Stimulated activated naive CD8-positive, alpha-beta T cell treated with anti-CD3 and anti-CD28 coated beads, Interleukin-15, Interleukin-2, amounts not matched to agents 100 U/mL and 50 U/mL, for 24 hours (primary cell): ENCODE measurements around the gene DST.

Experiments used
- ATAC-seq: fragments of 150-1000 bp; cut with Tn5 transposase; one replicate; pipeline ENCODE4 v1.10.0; 2021
- DNase-seq: peaks from one replicate; pipeline ENCODE4 v3.0.0; 2021

DST gene

GRCh38 chr6:56433119-56433518 lies 209.6 kb downstream of the DST start:
- no peak for ATAC-seq
- no peak for DNase-seq

DNA sequence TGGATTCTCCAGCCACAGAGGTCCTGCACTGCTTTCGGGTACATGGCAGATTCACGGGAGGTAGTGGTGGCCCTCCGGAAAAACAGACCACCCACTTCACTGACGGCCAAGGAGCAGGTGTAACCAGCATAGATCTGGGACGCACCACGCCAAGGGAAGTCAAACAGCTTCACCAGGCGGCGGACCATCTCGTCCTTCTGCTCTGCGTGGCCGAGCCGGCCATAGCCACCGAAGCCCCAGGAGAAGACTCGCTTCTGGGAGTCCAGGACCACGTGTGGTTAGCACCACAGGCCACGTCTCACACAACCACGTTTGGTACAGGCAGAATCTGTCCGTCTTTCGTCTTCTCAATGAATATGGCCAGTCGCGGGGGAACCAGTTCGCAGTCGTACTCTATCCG lies 210.5 kb downstream of the DST start:
- ATAC-seq (no peak), DNase-seq (no peak)

- DNase-seq (no peak), ATAC-seq (no peak)
Observed at GRCh38 chr6:56430629-56431600, 211.8 kb downstream of the DST start.

GRCh38 chr6:56424542-56425083 lies 218.1 kb downstream of the DST start:
- ATAC-seq (no peak), DNase-seq (no peak)

DNA sequence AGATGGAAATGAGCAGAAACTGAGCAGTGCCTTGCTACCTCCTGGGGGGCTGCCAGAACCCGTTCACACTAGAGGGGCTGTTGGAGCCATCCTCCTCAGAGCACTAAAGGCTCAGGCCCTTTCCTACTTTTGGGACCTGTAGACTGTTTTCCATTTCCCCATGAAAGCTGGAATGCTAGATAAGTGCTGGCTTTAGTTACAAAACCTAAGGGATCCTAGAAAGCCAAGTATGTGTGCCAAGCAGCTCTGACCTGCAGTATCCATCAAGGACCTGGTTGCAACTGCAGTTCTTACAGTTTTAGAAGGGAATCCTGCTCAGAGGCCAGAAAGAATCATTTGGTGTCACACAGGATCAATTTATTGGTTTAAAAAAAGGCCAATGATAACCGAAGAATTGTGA lies 218.6 kb downstream of the DST start:
- ATAC-seq (no peak), DNase-seq (no peak)

DNA sequence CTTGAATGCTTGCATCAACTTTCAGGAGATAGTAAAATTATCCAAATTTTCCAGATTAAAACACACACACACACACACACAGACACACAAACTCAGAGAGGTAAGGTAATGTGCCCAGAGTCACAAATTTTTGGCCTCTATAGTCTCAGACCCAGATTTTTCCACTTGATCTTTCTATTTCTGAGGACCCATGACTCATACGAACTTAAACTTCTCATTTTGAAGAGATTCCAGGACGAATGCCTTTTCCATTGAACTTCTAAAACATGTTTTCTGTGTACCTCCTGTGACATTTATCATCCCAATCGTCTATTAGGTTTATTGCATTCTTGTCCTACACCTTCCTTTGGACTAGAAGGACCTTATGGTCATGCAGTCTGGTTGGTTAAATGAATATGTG lies 222.4 kb downstream of the DST start:
- ATAC-seq = no peak
- no peak for DNase-seq

DNA sequence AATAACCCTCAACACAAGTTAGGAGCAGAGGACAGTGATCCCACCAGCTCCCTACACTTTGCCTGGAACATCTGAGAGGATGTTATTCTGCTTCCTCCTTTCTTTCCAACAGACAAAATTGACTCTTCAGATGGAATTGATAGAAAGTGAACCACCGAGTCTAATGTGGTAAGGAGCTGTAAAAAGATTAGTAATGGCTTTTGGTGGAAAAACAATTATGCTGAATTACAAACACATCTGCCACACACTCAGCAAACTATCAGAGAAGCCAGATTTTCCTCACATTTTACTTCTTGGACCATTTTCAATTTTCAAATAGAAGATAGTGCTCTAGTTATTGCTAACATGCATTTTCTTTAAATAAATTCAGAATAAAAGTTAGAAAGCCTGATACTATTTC lies 223.5 kb downstream of the DST start:
- ATAC-seq = no peak

DNA sequence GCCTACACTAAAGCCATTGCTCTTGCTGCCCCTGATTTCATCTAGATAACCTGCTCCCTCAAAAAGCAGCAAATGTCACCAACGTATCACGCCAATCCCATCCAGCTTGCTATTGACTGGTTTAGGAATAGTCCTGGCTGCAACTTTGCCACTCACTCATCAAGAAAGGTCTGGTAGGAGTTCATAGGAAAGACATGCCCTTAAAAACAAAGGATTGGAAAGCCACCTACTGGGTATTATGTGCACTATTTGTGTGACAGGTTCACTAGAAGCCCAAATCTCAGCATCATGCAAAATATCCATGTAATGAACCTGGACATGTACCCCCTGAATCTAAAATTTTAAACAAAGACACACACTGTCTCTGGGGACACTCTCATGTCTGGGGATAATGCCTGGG lies 224.9 kb downstream of the DST start:
- DNase-seq (no peak), ATAC-seq (no peak)

More for the DNA sequence above, 223.5 kb downstream of the DST start:
- no peak for DNase-seq

- no peak for ATAC-seq
- DNase-seq = no peak
Observed at GRCh38 chr6:56416247-56416646, 226.4 kb downstream of the DST start.

DNA sequence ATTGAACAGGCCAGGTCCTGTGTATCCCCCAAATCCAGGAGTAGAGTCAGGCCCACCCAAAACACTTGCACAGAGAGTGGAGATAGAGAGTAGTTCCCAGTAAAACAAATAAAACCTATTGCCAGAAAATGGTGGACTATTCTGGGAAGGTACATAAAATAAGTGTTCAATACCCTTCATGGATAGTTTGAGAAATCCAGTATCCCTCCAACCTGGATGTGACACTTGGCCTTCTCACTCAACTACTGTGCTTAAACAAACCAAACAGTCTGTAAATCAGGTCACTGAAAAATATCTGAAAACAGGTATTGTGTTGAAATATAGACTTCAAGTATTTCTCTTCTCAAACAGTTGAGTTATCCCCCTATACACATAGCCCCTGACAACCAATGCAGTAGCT lies 233.7 kb downstream of the DST start:
- ATAC-seq = no peak
- DNase-seq = no peak
